SHP77 (cell line): ENCODE measurements around the gene SH3BP4.
"Not testable (repeated sequence)": the region's sequence is repeated elsewhere in the genome, so short reads cannot be mapped to it uniquely, and the experiment has no call there.

ENCODE experiments used
- DNase-seq, 2 experiments: peaks; one replicate each; lab custom pipeline; 2025; lab: John Stamatoyannopoulos, UW

The SH3BP4 gene

DNA sequence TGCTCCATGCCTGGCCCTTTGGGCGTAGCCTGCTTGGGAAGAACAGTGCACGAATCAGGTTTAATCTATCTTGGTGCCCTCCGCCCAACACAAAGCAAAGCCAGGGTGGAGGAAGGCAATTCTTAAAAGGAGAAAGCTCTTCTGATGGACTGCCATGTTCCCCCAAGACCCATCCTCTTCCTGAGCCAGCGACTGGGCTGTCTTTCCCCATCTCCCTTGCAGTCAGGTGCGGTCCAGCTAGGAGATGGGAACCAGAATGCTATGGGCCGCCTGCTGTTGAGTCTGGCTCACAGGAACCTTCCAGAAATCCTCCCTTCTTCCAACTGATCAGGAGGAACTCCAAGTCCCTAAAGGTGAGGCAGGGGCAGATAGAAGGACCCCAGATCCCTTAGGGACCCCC is 105.0 kb downstream of the SH3BP4 start:
- DNase-seq, result no peak

DNA sequence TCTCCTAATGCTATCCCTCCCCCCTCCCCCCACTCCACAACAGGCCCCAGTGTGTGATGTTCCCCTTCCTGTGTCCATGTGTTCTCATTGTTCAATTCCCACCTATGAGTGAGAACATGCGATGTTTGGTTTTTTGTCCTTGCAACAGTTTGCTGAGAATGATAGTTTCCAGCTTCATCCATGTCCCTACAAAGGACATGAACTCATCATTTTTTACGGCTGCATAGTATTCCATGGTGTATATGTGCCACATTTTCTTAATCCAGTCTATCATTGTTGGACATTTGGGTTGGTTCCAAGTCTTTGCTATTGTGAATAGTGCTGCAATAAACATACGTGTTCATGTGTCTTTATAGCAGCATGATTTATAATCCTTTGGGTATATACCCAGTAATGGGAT is 105.8 kb downstream of the SH3BP4 start:
- not testable (repeated sequence) for DNase-seq

DNA sequence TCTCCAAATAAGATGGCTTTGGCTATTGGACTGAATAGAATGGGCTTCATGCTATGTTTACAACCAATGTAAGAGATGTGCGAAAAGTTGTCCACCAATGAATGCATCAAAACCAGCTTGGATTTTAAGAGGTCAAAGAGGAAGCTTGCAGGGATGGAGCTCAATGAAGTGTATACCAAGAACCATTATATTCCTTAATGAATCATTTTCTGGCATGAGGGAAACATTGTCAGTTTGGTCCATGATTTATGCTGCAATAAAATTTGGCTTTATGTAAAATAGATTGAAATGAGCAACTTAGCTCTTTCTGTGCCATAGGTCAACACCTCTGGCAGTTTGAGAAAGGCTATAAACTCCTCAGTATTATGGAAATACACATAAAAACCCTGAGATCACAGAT is 107.3 kb downstream of the SH3BP4 start:
- no peak for DNase-seq

DNA sequence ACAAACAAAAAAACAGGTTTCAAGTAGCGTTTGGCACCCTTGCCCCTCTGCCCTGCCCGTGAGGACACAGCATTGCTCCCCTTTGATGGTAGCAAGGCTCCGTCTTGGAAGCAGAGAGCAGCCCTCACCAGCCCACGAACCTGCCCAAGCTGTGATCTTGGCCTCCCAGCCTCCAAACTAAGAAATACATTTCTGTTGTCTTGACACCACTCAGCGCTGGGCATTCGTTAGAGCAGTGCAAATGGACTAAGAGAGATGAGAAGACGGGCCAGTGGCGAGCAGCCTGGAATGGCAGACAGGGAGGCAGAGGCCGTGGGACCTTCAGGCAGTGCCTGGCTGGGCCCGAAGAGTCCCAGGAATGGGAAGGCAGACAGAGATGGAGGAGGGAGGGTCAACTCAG is 109.8 kb downstream of the SH3BP4 start:
- DNase-seq, result no peak

DNA sequence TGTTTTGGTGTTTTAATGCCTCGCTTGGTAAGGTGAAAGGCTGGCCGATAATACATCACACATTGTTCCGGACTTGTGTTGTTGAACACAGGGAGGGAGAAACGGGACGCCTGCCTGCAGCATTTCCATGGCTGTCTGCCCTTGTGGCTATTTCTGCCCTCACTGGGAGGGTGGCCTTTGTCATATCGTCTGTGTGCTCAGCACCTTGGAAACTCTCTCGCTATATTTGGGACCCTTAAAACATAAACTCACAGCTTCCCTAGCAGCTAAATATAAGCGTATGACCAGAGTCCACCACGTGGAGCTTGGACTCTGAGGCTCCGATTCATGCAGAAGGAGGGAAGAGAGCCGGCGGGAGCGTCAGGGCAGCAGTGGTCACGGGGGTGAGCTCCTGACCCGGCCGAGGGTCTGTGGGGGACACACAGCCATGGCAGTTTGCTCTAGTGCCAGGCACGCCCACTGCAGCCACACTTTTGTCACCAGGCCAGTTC is 111.7 kb downstream of the SH3BP4 start:
- no peak for DNase-seq

DNA sequence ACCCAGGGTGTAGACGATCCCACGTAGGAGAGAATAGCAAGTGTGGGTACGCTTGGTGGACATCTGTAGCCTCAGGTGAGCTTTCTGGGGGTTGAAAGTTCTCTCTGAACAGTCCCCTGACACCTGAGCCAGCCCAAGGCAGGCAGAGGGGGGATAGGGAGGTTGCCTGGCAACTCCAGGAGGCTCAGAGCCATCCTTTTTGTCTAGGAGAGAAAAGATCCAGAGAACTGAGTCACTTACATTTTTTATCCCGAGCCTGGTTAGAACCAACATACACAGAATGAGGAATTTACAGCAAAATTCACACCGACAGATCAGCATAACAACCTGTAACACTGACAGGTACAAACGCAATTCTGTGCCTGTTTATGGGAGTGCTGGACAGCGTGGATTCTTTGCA is 113.2 kb downstream of the SH3BP4 start:
- no peak for DNase-seq

DNA sequence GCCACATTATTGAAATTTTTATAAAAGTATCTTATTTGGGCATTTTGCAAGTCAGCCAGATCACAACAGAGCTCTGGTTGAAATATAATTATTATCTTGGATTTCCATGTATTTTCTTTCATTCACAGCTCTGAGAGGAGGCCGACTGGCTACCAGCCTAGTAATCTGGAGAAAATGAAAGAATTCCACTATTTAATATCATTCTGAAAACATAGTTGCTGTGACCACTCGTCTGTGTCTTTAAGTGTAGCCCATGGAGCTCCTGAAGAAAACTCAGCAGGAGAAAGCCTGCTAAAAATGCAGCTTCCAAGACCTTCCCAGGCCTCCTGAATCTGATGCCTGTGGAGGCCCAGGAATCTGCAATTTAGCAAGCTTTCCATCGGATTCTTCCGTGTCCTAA is 114.7 kb downstream of the SH3BP4 start:
- no peak for DNase-seq

DNA sequence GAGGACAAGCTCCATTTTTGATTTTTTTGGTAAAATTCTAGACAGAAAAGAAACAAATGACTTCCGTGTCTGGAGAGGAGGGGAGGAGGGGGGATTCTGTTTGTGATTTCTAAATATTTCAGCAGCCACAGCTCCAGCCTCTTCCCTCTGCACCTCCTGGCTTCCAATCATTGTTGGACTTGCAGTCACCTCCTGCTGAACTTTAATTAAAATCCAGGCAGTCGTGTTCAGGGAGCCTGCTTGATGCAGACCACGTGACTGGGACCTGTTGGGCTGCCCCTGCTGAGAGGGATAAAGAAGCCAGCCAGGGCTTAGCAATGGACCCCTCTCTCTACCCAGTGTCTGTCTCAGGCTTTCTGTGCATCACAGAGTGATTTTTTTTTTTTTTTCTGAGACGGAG is 115.1 kb downstream of the SH3BP4 start:
- DNase-seq, result no peak

DNA sequence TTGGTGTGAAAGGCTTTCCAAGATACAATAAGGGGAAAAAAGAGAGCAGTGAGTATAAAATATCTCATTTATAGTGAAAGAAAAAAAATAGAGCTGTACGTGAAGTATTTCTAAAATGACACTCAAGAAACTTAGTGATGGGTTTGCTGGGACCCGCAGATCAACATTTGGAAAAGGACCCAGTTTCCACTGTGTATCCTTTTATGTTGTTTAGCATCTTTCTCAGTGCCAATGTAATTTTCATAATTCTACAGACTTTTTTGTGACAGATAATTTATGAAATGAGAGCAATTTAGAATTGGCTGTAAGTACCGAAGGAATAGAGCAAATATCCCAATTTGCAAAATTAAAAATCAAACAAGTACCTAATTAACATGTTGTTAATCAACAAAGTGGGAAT is 116.9 kb downstream of the SH3BP4 start:
- DNase-seq, result no peak

DNA sequence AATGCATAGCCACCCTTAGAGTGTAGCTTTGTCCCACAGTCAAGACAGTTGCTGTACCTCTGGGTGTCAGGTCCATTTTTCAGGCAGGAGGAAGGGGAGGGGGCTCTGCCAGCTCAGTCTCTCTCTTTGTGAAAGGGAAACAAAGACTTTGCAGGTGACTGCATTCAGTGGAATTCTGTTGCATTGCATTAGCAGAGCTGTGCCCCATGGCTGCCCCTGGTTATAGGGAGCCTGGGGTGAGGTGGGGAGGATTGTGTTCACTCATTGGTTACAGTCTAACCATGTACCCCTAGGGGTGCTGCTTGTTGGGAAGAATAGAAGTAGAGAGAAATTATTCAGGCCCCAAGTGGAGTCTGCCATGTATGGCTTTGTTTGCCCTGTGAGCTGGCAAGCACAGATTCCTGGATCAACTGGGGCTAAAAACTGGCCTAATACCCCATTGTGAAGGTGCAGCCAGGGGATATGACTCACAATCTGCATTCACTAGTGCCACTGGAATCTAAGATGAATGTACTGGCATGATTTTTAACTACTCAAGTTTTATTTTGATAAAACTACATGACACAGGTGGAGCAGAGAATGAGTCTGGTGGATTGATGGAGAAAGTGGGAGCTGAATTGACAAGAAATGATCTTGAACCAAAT is 118.4 kb downstream of the SH3BP4 start:
- DNase-seq, result no peak

DNA sequence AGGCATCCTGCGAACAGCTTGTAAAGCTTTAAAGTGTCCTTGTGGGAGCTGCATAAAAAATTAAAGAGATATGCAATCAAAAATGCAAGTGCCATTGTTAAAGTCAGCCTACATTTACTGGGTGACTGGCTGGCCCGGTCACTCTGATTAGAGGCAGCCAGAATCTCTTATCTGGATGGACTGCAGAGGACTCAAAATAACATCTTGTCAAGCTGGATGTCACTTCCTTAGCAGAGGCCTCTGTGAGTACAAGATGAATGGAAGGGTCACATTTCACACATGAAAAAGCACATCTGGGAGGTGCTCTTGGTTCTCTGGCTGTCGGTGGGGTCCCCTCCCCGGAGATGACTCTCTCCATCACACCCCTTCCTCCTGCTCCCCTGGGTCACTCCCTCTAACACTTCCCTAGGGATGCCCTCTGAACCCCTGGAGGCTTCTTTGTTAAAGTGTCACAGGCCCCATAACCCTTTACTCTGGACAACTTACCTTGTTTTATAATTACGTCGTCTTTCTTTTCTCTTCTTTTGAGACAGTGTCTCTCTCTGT is 122.1 kb downstream of the SH3BP4 start:
- DNase-seq, result no peak

DNA sequence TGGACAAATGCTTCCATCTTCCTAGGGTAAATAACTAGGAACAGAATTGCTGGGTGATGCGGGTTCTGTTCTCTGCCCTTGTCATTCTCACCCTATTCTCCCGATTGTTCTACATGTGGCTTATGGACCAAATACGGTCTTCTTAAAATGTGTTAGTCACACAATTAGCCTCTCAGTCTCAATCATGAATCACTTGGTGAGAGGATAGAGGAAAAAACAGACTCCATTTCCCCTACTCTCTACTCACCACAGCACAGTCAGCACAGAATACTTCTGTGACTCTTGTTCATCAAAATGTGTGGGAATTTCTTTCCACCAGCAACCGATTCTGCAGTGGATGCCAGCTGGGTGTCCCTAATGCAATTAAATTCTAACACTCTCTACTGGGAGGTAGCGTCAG is 125.2 kb downstream of the SH3BP4 start:
- DNase-seq, result no peak

DNA sequence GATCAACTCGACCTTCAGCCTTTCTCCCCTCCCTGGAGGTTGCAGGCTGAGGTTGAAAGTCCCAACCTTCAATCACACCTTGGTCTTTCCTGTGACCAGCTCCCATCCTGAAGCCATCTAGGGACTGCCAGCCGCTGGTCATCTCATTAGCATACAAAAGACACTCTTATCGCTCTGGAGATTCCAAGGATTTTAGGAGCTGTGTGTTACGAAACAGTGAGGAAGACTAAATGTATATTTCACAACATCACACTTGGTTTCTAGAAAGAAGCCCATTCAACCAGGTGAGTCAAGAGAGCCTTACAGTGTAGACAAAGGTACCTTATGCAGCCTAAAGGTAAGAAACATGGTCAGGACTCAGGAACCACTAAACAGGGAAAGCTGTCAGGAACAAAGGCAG is 126.4 kb downstream of the SH3BP4 start:
- DNase-seq, result no peak

DNA sequence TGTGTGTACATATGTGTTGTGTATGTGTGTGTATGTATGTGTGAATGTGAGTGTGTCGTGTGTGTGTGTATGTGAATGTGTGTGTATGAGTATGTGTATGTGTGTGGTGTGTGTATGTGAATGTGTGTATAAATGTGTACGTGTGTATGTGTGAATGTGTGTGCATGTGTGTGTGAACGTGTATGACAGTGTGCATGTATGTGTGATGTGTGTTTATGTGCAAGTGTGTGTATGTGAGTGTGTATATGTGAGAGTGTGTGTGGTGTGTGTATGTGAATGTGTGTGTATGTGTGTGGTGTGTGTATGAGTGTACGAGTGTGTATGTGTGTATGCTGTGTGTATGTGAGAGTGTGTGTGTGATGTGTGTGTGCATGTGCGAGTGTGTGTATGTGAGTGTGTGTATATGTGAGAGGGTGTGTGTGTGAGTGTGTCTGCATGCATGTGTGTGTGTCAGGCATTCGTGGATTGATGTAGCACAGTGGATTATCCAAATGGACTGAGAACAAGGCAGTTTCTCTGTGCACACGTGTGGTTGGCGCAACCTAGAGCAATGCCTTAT is 127.2 kb downstream of the SH3BP4 start:
- no peak for DNase-seq

DNA sequence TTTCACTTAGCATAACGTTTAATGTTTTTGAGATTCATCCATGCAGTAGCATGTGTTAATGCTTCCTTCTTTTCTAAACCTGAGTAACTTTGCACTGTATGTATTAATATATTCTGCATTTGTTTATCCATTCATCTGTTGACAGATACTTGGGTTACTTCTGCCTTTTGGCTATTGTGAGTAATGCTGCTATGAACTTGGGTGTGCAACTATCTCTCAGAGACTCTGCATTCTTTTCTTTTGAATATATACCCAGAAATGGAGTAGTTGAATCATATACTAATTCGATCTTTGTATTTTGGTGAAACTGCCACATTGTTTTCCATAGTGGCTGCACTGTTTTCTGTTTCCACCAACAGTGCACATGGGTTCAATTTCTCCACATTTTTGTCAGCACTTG is 128.3 kb downstream of the SH3BP4 start:
- DNase-seq, result no peak

DNA sequence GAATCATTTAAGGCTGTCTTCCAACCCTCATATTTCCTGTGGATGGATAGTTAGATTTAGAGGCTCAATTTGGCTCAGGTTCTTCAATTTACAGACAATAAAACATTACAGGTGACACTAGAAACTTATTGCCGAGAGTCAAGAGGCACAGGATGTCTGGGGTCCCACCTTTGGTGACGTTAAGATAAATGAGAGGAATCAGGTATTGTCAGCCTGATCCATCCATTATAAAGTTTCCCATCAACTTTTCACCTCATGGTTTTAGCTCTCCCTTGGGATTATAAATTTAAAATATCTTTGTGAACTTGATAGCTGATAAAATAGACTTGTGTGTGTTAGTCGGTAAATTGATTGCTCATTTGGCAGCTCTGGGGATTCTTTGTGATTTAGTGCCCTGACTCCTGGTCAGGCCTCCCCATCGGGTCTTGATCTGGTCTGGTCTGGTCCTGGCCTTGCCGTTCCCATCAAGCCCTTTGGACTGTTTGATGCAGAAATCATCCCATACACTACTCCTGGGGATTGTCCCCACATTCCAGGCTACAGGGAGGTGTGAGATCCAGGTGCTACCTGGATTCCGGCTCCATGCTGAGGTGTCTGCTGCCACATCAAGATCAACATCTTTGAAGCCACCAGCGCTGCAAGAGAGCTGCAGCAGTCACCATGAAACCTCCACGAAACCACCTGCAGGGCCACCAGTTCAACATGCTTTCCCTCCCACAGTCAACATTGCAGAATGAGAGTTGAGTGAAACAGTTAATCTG is 130.9 kb downstream of the SH3BP4 start:
- DNase-seq, result no peak

DNA sequence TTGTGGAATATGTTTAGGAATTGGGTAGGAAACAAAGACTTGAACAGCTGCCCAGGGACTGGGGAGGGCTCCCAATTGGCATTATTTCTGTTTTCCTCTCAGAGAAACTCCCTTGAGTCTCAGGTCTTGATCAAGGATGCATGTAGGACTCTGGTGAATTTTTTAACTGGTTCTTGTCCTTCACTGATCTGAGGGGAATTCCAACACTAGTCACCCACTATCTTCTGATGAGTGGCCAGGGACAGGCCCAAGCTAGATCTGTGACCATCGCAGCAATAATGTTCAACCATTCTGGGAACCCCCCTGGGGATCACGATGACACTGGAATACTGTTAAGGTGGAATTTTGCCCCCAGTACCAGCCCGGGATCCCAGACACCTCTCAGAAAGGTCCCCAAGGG is 132.0 kb downstream of the SH3BP4 start:
- DNase-seq, result no peak

DNA sequence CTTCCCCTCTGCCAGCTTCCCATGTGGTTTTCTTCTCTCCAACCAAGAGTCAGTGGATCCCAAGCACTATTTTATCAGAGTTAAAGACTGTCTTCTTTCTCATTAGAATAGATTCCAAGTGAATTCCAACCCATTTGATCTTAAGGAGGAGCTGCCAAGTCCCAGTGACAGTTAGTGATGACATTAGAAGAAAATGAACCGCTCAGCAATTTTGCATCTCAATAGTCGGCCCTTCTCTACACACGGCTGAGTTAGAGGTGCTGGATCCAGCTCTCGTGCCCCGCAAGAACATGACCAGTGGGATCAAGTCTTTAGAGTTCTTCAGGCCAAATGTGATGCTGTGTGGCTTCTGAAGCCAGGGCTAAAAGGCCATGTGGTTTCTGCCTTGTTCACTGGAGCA is 132.6 kb downstream of the SH3BP4 start:
- no peak for DNase-seq

DNA sequence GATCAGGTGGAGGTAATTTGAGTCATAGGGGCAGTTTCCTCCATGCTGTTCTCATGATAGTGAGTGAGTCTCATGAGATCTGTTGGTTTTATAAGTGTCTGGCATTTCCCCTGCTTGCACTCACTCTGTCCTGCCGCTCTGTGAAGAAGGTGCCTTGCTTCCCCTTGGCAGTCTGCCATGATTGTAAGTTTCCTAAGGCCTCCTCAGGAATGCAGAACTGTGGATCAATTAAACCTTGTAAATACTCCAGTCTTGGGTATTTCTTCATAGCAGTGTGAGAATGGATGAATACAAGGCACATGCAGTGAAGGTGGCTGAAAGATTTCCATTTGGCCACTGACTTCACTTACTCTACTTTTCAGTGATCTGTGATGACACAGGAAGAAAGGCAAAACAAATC is 133.7 kb downstream of the SH3BP4 start:
- no peak for DNase-seq

DNA sequence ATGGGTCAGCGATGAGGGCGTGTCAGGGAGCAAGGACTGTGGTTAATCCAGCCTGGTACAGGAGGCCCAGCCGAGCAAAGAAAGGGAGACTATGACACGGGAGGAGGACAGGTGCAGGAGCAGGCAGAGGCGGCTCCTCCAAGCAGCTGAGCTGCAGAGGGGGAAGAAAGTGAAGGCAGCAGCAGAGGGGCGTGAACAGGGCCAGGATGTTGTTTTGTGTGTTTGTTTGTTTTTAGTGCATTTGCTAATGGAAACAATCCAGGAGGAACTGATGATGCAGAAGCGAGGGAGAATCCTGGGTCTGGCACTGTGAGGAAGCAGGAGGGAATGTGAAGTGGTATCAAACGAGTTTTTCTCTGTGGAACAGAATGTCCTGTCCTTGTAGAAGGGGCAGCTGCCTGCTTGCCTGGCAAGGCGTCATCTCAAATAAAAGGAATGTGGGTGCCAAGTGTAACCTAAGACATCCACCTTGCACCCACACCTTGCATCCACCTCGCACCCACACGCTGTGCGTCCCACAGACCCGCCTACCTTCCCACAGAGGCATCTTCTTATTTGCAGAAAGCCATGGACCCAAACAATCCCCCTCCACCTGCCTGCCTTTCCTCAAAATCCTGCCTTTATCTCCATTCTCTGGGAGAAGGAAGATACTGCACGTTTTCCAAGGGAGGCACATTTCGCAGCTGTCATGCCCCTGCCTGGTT is 134.8 kb downstream of the SH3BP4 start:
- no peak for DNase-seq

DNA sequence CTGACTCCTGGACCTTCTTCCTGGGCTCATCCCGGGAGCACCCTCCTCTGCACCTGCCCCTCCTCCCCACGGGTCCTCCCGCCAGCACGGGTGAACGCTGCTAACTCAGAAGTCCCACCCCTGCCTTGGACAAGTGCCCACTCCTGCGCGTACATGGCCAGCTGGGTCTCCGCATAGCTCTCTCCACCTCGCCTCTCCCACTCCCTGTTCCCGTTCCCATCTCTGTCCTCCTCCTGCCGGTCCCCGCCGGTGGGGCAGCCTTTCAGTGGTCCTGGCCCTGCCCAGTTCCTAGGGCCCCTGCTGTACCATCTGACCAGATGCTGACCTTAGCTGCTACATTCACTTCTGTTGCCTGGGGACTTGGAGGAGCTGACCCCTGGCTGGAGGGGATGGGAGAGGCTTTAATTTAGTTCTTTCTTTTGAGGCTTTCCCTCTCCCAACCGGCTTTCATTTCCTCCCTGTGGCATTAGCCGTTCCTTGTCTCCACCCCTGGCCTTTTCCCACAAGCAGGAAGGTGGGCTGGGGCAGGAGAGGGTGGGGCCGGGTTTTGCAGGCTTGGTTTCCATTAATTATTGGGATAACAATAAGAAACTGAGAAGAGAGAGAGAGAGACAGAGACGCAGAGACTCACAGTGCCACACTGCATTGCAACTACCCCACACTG is 136.1 kb downstream of the SH3BP4 start:
- peak; percentile 11 to 39 for DNase-seq

DNA sequence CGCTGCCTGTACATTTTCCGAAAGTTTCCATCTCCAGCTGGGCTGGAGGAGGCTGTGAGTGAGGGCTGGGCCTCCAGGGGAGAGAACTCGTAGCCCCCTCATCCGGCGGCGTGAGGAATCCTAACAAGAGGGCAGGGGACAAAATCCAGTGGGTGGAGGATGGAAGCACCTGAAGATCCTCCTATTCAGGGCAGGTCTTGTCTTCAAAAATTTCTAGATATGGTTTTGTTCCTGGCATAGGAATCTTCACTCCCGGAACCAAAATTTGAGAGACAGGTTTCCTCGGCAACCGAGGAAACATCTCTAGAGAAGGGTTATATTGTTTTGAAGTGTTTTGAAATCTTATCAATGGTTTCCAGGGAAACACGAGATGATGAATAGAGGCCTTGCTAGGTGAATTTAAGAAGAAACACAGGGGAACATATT is 136.7 kb downstream of the SH3BP4 start:
- no peak for DNase-seq
